Measurements from ENCODE around the gene HOXD1.

HOXD1 gene

DNA sequence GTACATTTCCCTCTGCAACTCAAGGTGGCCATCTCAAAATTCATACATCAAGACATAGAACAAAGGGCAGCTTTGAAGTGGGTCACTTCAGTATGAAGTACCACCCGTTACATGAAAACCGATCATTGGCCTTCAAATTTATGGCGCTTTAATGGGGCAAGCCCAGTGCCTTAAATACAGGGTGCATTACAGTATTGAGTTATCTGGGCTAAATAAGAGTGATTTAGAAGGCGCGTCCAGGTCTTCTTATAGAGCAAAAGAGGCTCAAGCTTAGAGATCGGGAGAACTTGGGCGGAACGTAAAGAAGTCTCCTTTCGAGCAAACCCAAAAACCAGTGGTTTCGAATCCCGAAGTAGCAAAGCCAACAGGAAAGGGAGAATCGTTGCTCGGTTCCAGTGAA lies 24.3 kb upstream of the HOXD1 start:
- H3K27me3 ChIP-seq (replicated peaks) = peaks cover 88% of the 10 kb centered on the region
- DNase-seq = no peak
- TF ChIP-seq, protein P1, sequence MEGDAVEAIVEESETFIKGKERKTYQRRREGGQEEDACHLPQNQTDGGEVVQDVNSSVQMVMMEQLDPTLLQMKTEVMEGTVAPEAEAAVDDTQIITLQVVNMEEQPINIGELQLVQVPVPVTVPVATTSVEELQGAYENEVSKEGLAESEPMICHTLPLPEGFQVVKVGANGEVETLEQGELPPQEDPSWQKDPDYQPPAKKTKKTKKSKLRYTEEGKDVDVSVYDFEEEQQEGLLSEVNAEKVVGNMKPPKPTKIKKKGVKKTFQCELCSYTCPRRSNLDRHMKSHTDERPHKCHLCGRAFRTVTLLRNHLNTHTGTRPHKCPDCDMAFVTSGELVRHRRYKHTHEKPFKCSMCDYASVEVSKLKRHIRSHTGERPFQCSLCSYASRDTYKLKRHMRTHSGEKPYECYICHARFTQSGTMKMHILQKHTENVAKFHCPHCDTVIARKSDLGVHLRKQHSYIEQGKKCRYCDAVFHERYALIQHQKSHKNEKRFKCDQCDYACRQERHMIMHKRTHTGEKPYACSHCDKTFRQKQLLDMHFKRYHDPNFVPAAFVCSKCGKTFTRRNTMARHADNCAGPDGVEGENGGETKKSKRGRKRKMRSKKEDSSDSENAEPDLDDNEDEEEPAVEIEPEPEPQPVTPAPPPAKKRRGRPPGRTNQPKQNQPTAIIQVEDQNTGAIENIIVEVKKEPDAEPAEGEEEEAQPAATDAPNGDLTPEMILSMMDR (IDR thresholded peaks at IDR 0.05; ENCODE audit: low read depth, low read length, missing control alignments) = no peak
- H3K36me3 ChIP-seq (replicated peaks) = no peaks in the 10 kb centered on the region
- in situ Hi-C loops (cut with HindIII; ENCODE audit: low pct_ligation_motif_present, low sequenced_read_pairs) = no loop called here
- H3K27ac ChIP-seq = no peak overlapping the region
- no peak overlapping the region for H3K4me3 ChIP-seq (ENCODE audit: low read depth, low read length)

DNA sequence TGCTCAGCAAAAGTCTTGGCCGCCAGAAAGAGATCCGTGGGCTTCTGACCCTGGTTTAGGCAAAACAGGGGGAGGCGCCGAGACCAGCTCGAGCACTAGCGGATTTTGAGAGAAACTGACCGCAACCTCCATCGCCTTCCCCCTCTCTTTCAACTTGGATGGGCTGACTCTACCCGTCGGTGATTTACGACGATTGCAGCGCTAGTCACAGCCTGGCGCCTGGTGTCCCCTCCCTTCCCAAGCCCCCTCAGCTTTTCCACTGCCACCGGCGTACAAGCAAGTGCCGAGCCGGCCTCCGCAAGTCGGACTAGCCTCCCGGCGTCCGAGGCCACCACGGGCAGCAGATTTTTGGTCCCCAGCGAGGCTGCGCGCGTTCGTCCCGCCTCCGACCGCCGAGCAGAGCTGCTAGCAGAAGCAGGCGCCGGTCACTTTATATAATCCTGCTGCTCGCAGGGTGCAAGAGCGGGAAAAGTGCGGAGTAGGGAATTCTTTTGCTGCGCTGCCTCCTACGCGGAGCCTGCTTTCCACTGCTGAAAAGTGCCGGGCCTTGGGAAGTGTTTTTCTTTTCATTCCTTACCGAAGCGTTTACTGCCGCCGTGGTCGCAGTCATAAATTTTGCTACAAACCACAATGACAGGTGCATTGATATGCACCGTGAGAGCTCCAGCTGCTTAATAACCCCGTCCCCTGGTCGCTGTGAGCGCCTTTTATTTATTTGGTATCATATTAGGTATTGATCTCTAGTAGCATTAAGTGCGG lies 23.7 kb upstream of the HOXD1 start:
- in situ Hi-C loops (cut with HindIII; ENCODE audit: low pct_ligation_motif_present, low sequenced_read_pairs) = no loop called here
- Histone ChIP-seq H3K4me3 (ENCODE audit: low read depth, low read length) (no peak overlapping the region), H3K36me3 (replicated peaks) (no peaks in the 10 kb centered on the region), H3K27ac (no peak overlapping the region), H3K27me3 (replicated peaks) (peaks cover 85% of the 10 kb centered on the region)
- DNase-seq = no peak
- TF ChIP-seq, protein P1 (IDR thresholded peaks at IDR 0.05; ENCODE audit: low read depth, low read length, missing control alignments) = no peak

DNA sequence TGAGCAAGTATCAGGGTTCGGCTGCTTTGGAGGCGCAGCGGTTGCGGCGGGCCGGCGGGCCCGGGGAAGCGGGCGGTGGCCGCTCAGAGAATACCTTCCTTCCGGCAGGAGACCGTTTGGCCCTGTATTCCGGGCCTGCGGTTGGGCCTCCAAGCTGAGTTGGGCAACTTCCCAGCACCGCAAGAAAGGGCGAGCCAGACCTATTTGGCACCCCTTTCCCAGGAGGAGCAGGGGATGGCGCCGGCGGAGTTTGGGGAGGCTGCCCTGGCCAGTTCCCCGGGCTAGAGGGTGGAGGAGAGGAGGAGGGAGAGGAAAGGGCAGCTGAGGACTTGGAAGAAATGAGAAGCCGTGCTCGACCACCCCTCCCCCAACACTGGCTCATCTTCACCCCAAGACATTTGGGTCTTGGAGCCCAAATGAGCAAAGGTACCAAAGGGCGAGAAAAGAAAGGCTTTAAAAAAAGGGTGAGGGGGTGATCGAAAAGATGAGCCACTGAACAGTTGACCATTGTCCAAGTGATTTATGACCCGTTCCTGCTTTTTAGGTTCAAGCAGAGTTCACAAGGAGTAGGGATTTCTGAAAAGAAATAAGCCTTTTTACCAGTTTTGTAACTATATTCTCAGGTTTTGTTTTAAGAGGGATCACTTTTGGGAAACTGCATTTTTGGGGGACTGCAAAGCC lies 23.0 kb upstream of the HOXD1 start:
- Histone ChIP-seq H3K4me3 (ENCODE audit: low read depth, low read length) (no peak overlapping the region), H3K27me3 (replicated peaks) (peaks cover 85% of the 10 kb centered on the region), H3K36me3 (replicated peaks) (no peaks in the 10 kb centered on the region), H3K27ac (no peak overlapping the region)
- in situ Hi-C loops (cut with HindIII; ENCODE audit: low pct_ligation_motif_present, low sequenced_read_pairs) = no loop called here
- DNase-seq = no peak
- TF ChIP-seq, protein P1 (IDR thresholded peaks at IDR 0.05; ENCODE audit: low read depth, low read length, missing control alignments) = no peak

DNA sequence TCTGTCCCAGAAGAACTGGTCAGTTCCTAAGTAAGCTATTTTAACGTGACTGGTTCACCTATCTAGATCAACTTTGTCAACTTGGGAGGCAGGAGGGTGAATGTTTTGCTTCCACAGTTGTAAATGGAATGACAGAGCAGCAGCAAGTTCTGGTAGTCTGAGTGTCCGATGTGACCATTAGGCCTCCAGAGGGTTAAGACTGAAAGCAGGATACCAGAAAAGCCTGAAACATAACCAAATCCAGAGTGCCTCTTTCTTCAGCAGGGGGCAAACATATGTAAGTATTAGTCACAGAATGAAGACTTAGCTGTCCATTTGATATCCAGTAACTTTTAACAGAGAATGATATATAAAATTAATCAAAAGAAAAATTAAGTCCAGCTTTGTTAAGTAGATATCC lies 22.2 kb upstream of the HOXD1 start:
- no peak overlapping the region for H3K4me3 ChIP-seq (ENCODE audit: low read depth, low read length)
- H3K36me3 ChIP-seq (replicated peaks) = no peaks in the 10 kb centered on the region
- TF ChIP-seq, protein P1 (IDR thresholded peaks at IDR 0.05; ENCODE audit: low read depth, low read length, missing control alignments) = no peak
- peaks cover 84% of the 10 kb centered on the region for H3K27me3 ChIP-seq (replicated peaks)
- in situ Hi-C loops (cut with HindIII; ENCODE audit: low pct_ligation_motif_present, low sequenced_read_pairs) = no loop called here
- DNase-seq = no peak
- H3K27ac ChIP-seq = no peak overlapping the region

DNA sequence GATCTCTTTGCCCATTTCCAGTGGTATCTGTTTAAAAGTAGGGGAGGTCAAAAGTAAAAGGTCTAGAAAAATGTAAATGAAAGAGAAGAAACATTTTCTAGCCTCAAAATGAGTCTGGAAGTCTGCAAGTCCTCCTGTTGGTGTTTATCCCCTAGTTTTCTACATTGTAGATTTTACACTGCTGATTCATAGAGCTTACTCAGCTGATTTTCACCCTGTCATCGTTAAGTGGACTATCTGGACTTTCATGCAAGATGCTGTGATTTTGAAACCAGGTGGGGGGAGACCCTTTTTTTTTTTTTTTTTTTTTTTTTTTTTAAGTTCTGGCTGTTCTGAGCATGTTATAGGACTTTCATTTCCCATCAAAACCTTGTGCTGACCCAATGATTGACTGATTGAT lies 21.1 kb upstream of the HOXD1 start:
- Histone ChIP-seq H3K36me3 (replicated peaks) (no peaks in the 10 kb centered on the region), H3K27me3 (replicated peaks) (peaks cover 83% of the 10 kb centered on the region), H3K4me3 (ENCODE audit: low read depth, low read length) (no peak overlapping the region), H3K27ac (no peak overlapping the region)
- TF ChIP-seq, protein P1 (IDR thresholded peaks at IDR 0.05; ENCODE audit: low read depth, low read length, missing control alignments) = no peak
- DNase-seq = no peak
- in situ Hi-C loops (cut with HindIII; ENCODE audit: low pct_ligation_motif_present, low sequenced_read_pairs) = no loop called here
